Activated naive CD4-positive, alpha-beta T cell treated with Interleukin-2 at 50 U/mL for 16 hours (primary cell): ENCODE data around the gene SMG1.

ENCODE experiments used
- DNase-seq: peaks from one replicate; pipeline ENCODE4 v3.0.0-alpha.2; 2020

The SMG1 gene

GRCh38 chr16:18842565-18842964, 83.6 kb downstream of the SMG1 start:
- no peak for DNase-seq

- DNase-seq, result no peak
Measured at GRCh38 chr16:18841833-18842525, 84.2 kb downstream of the SMG1 start.

- no peak for DNase-seq
Measured at GRCh38 chr16:18839555-18839954, 86.7 kb downstream of the SMG1 start.

GRCh38 chr16:18836702-18837101, 89.5 kb downstream of the SMG1 start:
- DNase-seq, result no peak

GRCh38 chr16:18834864-18835263, 91.3 kb downstream of the SMG1 start:
- no peak for DNase-seq

- no peak for DNase-seq
Measured at GRCh38 chr16:18833707-18834505, 92.3 kb downstream of the SMG1 start.

- DNase-seq, result no peak
Measured at GRCh38 chr16:18832613-18833012, 93.6 kb downstream of the SMG1 start.

GRCh38 chr16:18832006-18832405, 94.2 kb downstream of the SMG1 start:
- no peak for DNase-seq

GRCh38 chr16:18829251-18829650, 97.0 kb downstream of the SMG1 start:
- no peak for DNase-seq

- no peak for DNase-seq
Measured at GRCh38 chr16:18827890-18828289, 98.3 kb downstream of the SMG1 start.

- no peak for DNase-seq
Measured at GRCh38 chr16:18816286-18816685, 109.9 kb downstream of the SMG1 start.

- no peak for DNase-seq
Measured at GRCh38 chr16:18811925-18812324, 114.3 kb downstream of the SMG1 start.

- no peak for DNase-seq
Measured at GRCh38 chr16:18809165-18809564, 117.0 kb downstream of the SMG1 start.

- no peak for DNase-seq
Measured at GRCh38 chr16:18805257-18805773, 120.9 kb downstream of the SMG1 start.

- DNase-seq, result no peak
Measured at GRCh38 chr16:18804540-18804939, 121.7 kb downstream of the SMG1 start.

- no peak for DNase-seq
Measured at GRCh38 chr16:18803569-18804462, 122.4 kb downstream of the SMG1 start.

GRCh38 chr16:18802767-18803343, 123.4 kb downstream of the SMG1 start:
- no peak for DNase-seq

GRCh38 chr16:18801145-18801972, 124.8 kb downstream of the SMG1 start, which contains the start of gene ARL6IP1:
Gene ARL6IP1 (minus strand): TSS chr16:18801549. CDS start chr16:18801466, 83 bp downstream.
- DNase-seq, result peak; percentile 99

GRCh38 chr16:18800775-18801144, 125.4 kb downstream of the SMG1 start:
- DNase-seq, result no peak

- DNase-seq, result no peak
Measured at GRCh38 chr16:18800293-18800692, 125.9 kb downstream of the SMG1 start.

GRCh38 chr16:18799500-18799899, 126.7 kb downstream of the SMG1 start:
- no peak for DNase-seq

- no peak for DNase-seq
Measured at GRCh38 chr16:18797746-18798145, 128.5 kb downstream of the SMG1 start.
